H9 (cell line): ENCODE data around the gene UBAC2. TPM values are rescaled to one million over a fixed set of nuclear protein-coding genes. Genes with fewer than 3 reads are reported as not detected.

ENCODE experiments used
- DNase-seq: peaks from one replicate; pipeline ENCODE4 v3.0.0-alpha.2; 2017
- H2AFZ ChIP-seq: one replicate; pipeline ENCODE4 v1.6.1; 2013; ENCODE audit warnings: mild to moderate bottlenecking, low read length, control low read depth, moderate library complexity
- H2AK5ac ChIP-seq: 2 replicates; pipeline ENCODE4 v1.6.1; 2013; ENCODE audit warnings: low read length, control low read depth, mixed read lengths; ENCODE audit not compliant: insufficient read length
- H2BK120ac ChIP-seq: one replicate; pipeline ENCODE4 v1.6.1; 2013; ENCODE audit warnings: low read depth, mild to moderate bottlenecking, low read length, control low read depth, inconsistent platforms; ENCODE audit not compliant: poor library complexity, severe bottlenecking
- H2BK12ac ChIP-seq: 2 replicates; pipeline ENCODE4 v1.6.1; 2013; ENCODE audit warnings: low read length, control low read depth, mixed read lengths, low read depth; ENCODE audit not compliant: insufficient read length
- H2BK15ac ChIP-seq: 2 replicates; pipeline ENCODE4 v1.6.1; 2013; ENCODE audit warnings: low read depth, low read length, control low read depth
- H2BK20ac ChIP-seq: one replicate; pipeline ENCODE4 v1.6.1; 2013; ENCODE audit warnings: low read depth, mild to moderate bottlenecking, low read length, control low read depth, inconsistent platforms; ENCODE audit not compliant: poor library complexity, severe bottlenecking
- H2BK5ac ChIP-seq: 2 replicates; pipeline ENCODE4 v1.6.1; 2013; ENCODE audit warnings: low read length, control low read depth, mixed read lengths; ENCODE audit not compliant: insufficient read length
- H3K14ac ChIP-seq: 2 replicates; pipeline ENCODE4 v1.6.1; 2013; ENCODE audit warnings: low read length, control low read depth; ENCODE audit not compliant: insufficient read depth
- H3K18ac ChIP-seq: 2 replicates; pipeline ENCODE4 v1.6.1; 2013; ENCODE audit warnings: low read depth, mild to moderate bottlenecking, mixed read lengths, low read length, control low read depth; ENCODE audit not compliant: insufficient read length
- H3K23ac ChIP-seq: 2 replicates; pipeline ENCODE4 v1.6.1; 2013; ENCODE audit warnings: low read length, control low read depth, mixed read lengths, low read depth; ENCODE audit not compliant: insufficient read length
- H3K23me2 ChIP-seq: 2 replicates; pipeline ENCODE4 v1.6.1; 2013; ENCODE audit warnings: low read depth, mild to moderate bottlenecking, mixed read lengths, low read length, control low read depth; ENCODE audit not compliant: insufficient read length, poor library complexity, severe bottlenecking
- H3K27ac ChIP-seq: 2 replicates; pipeline ENCODE4 v1.5.1; 2013; ENCODE audit warnings: low read length, control low read depth, mixed read lengths, low read depth; ENCODE audit not compliant: insufficient read length
- H3K27me3 ChIP-seq: 2 replicates; pipeline ENCODE4 v1.6.1; 2013; ENCODE audit warnings: low read length, control low read depth, inconsistent platforms; ENCODE audit not compliant: insufficient read depth
- H3K4ac ChIP-seq: 2 replicates; pipeline ENCODE4 v1.6.1; 2013; ENCODE audit warnings: low read depth, mild to moderate bottlenecking, control low read depth, inconsistent platforms, low read length, moderate library complexity
- H3K4me1 ChIP-seq: 2 replicates; pipeline ENCODE4 v1.6.1; 2013; ENCODE audit warnings: low read length, control low read depth, inconsistent platforms; ENCODE audit not compliant: insufficient read depth
- H3K4me2 ChIP-seq: 2 replicates; pipeline ENCODE4 v1.6.1; 2013; ENCODE audit warnings: low read length, control low read depth, mixed read lengths; ENCODE audit not compliant: insufficient read length, insufficient read depth
- H3K56ac ChIP-seq: 2 replicates; pipeline ENCODE4 v1.6.1; 2013; ENCODE audit warnings: low read depth, mild to moderate bottlenecking, mixed read lengths, low read length, control low read depth; ENCODE audit not compliant: insufficient read length
- H3K79me1 ChIP-seq: 2 replicates; pipeline ENCODE4 v1.6.1; 2013; ENCODE audit warnings: low read depth, mild to moderate bottlenecking, moderate library complexity, low read length, control low read depth, inconsistent platforms; ENCODE audit not compliant: insufficient read depth, poor library complexity, severe bottlenecking
- H3K79me2 ChIP-seq: 2 replicates; pipeline ENCODE4 v1.6.1; 2013; ENCODE audit warnings: low read length, control low read depth, inconsistent platforms; ENCODE audit not compliant: insufficient read depth
- H3K9ac ChIP-seq: 2 replicates; pipeline ENCODE4 v1.6.1; 2013; ENCODE audit warnings: low read length, control low read depth, mixed read lengths; ENCODE audit not compliant: insufficient read length; ENCODE audit errors: extremely low read depth
- H3K9me3 ChIP-seq: one replicate; pipeline ENCODE4 v1.6.1; 2013; ENCODE audit warnings: low read depth, low read length, inconsistent platforms; ENCODE audit not compliant: control insufficient read depth
- H3T11ph ChIP-seq: one replicate; pipeline ENCODE4 v1.6.1; 2013; ENCODE audit warnings: mild to moderate bottlenecking, low read length, control low read depth, inconsistent platforms
- H4K20me1 ChIP-seq: one replicate; pipeline ENCODE4 v1.6.1; 2013; ENCODE audit not compliant: control insufficient read depth, insufficient read length, insufficient read depth
- H4K5ac ChIP-seq: 2 replicates; pipeline ENCODE4 v1.6.1; 2013; ENCODE audit warnings: low read depth, mild to moderate bottlenecking, mixed read lengths, low read length, control low read depth; ENCODE audit not compliant: insufficient read length
- H4K8ac ChIP-seq: replicated peaks from 2 replicates; pipeline ENCODE4 v1.6.1; 2013; ENCODE audit warnings: low read length, control low read depth, mixed read lengths, low read depth; ENCODE audit not compliant: insufficient read length
- H4K91ac ChIP-seq: 2 replicates; pipeline ENCODE4 v1.6.1; 2013; ENCODE audit warnings: low read depth, mild to moderate bottlenecking, moderate library complexity, mixed read lengths, low read length, control low read depth; ENCODE audit not compliant: insufficient read length
- H3K27ac Mint-ChIP-seq, 3 experiments: 2 replicates in 2 of 3; 3 replicates in 1 of 3; pipeline ENCODE4 v1.8.0; 2020 to 2021; ENCODE audit warnings: mixed read lengths in 3 of 3, mild to moderate bottlenecking in 1 of 3, moderate library complexity in 1 of 3
- H3K27me3 Mint-ChIP-seq: 2 replicates; pipeline ENCODE4 v1.8.0; 2021; ENCODE audit warnings: low read depth, mild to moderate bottlenecking, moderate library complexity, mixed read lengths
- H3K36me3 Mint-ChIP-seq, 3 experiments: 2 replicates in 2 of 3; 3 replicates in 1 of 3; pipeline ENCODE4 v1.8.0; 2020 to 2021; ENCODE audit warnings: low read depth in 3 of 3, mixed read lengths in 3 of 3; ENCODE audit not compliant: insufficient read depth in 1 of 3
- H3K4me1 Mint-ChIP-seq, 2 experiments: 2 replicates each; pipeline ENCODE4 v1.8.0; 2020; ENCODE audit warnings: mixed read lengths in 2 of 2
- H3K4me3 Mint-ChIP-seq, 2 experiments: 2 replicates in 1 of 2; 3 replicates in 1 of 2; pipeline ENCODE4 v1.8.0; 2020 to 2021; ENCODE audit warnings: mild to moderate bottlenecking in 2 of 2, mixed read lengths in 2 of 2, moderate library complexity in 1 of 2
- H3K9me3 Mint-ChIP-seq, 2 experiments: 2 replicates in 1 of 2; 3 replicates in 1 of 2; pipeline ENCODE4 v1.8.0; 2020; ENCODE audit warnings: mild to moderate bottlenecking in 2 of 2, mixed read lengths in 2 of 2, moderate library complexity in 1 of 2
- CTCF ChIP-seq: fragments of 200-600 bp; sonication (generic); conservative IDR thresholded peaks from 3 replicates; pipeline ENCODE4 v1.8.0; 2021; ENCODE audit warnings: antibody characterized with exemption, mild to moderate bottlenecking
- WGBS: extraction: QIAGEN DNeasy Blood & Tissue Kit; methylation state at CpG from one replicate; pipeline ENCODE4 v1.1.7; 2013; ENCODE audit warnings: missing lambda C conversion rate, low lambda C conversion rate, mixed read lengths; ENCODE audit not compliant: insufficient read length; ENCODE audit errors: extremely low coverage; 5-methylcytosine and 5-hydroxymethylcytosine counted together
- total RNA-seq: library from RNA; stranded (reverse); gene quantifications from 2 replicates; pipeline ENCODE4 v1.2.1, GENCODE V29; 2021

UBAC2 gene
- total RNA-seq, 1 experiment from 2014 or later: 52.3 TPM

- Histone ChIP-seq H3K79me1 (no peaks in the 10 kb centered on the region), H3K4me2 (no peak overlapping the region), H2AFZ (no peak overlapping the region), H3K4ac (no peak overlapping the region), H3K23ac (no peak overlapping the region), H4K8ac (no peak overlapping the region), H3T11ph (no peak overlapping the region), H3K27ac (no peak overlapping the region), H3K79me2 (no peaks in the 10 kb centered on the region), H3K14ac (no peak overlapping the region), H3K9me3 (no peaks in the 10 kb centered on the region), H3K56ac (no peak overlapping the region), H2BK5ac (no peak overlapping the region), H3K4me1 (no peaks in the 10 kb centered on the region), H2BK120ac (no peak overlapping the region), H2AK5ac (no peak overlapping the region), H4K5ac (no peak overlapping the region), H3K9ac (no peak overlapping the region), H2BK20ac (no peak overlapping the region), H4K91ac (no peak overlapping the region), H3K18ac (no peak overlapping the region), H3K23me2 (no peaks in the 10 kb centered on the region), H4K20me1 (no peaks in the 10 kb centered on the region), H2BK12ac (no peak overlapping the region), H2BK15ac (no peak overlapping the region), H3K27me3 (no peaks in the 10 kb centered on the region)
- Mint-ChIP-seq H3K27ac (no peak overlapping the region), H3K4me3 (no peak overlapping the region), H3K36me3 (no peaks in the 10 kb centered on the region), H3K27me3 (peaks cover 11% of the 10 kb centered on the region), H3K4me1 (no peaks in the 10 kb centered on the region), H3K9me3 (peaks cover 0 to 12% of the 10 kb centered on the region in 2 experiments; a peak in 3 of 5 replicates)
- no CpG with 5 or more reads among the region's 5 CpGs for WGBS
- DNase-seq: no peak
- TF ChIP-seq CTCF: no peak
Observed at GRCh38 chr13:99164226-99164625, 36.4 kb upstream of the UBAC2 start.
